ENCODE measurements around the gene CCL22. TPM values are rescaled to one million over a fixed set of nuclear protein-coding genes. Genes with fewer than 3 reads are reported as not detected.

CCL22 gene
- total and polyA plus RNA-seq, 2 of the 4 experiments (the other 2 are of a cell fraction), result not detected

- ATAC-seq (ENCODE audit: low read depth) (no peak), DNase-seq (no peak)
- Histone ChIP-seq H3K14ac (replicated peaks; ENCODE audit: low read depth, low read length) (no peak overlapping the region), H2AFZ (replicated peaks; ENCODE audit: low read length, poor library complexity) (no peak overlapping the region), H3K9ac (ENCODE audit: low read depth, low read length) (no peak overlapping the region), H3K27me3 (ENCODE audit: control insufficient read depth, insufficient read depth, low read length) (peaks cover 16% of the 10 kb centered on the region), H2AK9ac (replicated peaks; ENCODE audit: low read depth, low read length, poor library complexity) (no peak overlapping the region), H2BK120ac (ENCODE audit: low read depth, low read length) (no peak overlapping the region), H3K18ac (ENCODE audit: low read depth, low read length) (no peak overlapping the region), H4K5ac (ENCODE audit: low read depth, low read length) (no peak overlapping the region), H2BK15ac (ENCODE audit: low read depth, low read length) (no peak overlapping the region), H2AK5ac (ENCODE audit: low read depth, low read length) (no peak overlapping the region), H3K4me2 (ENCODE audit: low read depth, low read length) (no peak overlapping the region), H3K4me3 (ENCODE audit: insufficient read depth, low read depth, low read length) (no peak overlapping the region), H3K9me3 (ENCODE audit: control insufficient read depth, insufficient read depth, low read length) (no peaks in the 10 kb centered on the region), H2BK5ac (ENCODE audit: low read depth, low read length, poor library complexity, severe bottlenecking) (no peak overlapping the region), H3K36me3 (ENCODE audit: control insufficient read depth, insufficient read depth, low read length) (no peaks in the 10 kb centered on the region), H2BK20ac (ENCODE audit: low read depth, low read length) (no peak overlapping the region), H3K27ac (ENCODE audit: insufficient read depth, low read length) (no peak overlapping the region), H4K20me1 (ENCODE audit: insufficient read depth, low read length) (no peaks in the 10 kb centered on the region), H3K56ac (ENCODE audit: extremely low read depth, insufficient read depth, low read length) (no peak overlapping the region), H3K79me1 (ENCODE audit: low read depth in 1 of 2, low read length in 2 of 2) (no peaks in the 10 kb centered on the region), H3K9me1 (ENCODE audit: insufficient read depth, low read length) (no peaks in the 10 kb centered on the region), H3K23ac (ENCODE audit: low read depth, low read length) (no peak overlapping the region), H4K91ac (ENCODE audit: insufficient read depth, low read depth, low read length) (no peak overlapping the region), H4K8ac (ENCODE audit: low read depth in 2 of 2, low read length in 2 of 2) (no peak overlapping the region), H3K4ac (ENCODE audit: low read depth, low read length) (no peak overlapping the region), H3K4me1 (ENCODE audit: control insufficient read depth, insufficient read depth, low read length) (peaks cover 3% of the 10 kb centered on the region; the same call in 1 of the 2 replicates)
- BruUV-seq (replicated peaks), result no TSS peak
- WGBS, 2 experiments (ENCODE audit: extremely low coverage in 2 of 2, insufficient read length in 1 of 2), result no CpG with 5 or more reads among the region's 5 CpGs
- dilution Hi-C loops (cut with HindIII; ENCODE audit: low sequenced_read_pairs, unreplicated experiment) (no loop called here), in situ Hi-C loops (cut with MboI; ENCODE audit: low sequenced_read_pairs) (no loop called here), intact Hi-C loops (cut with micrococcal nuclease) (no loop called here)
- ChIA-PET CTCF (no interaction called here), POLR2A (ENCODE audit: unreplicated experiment) (no interaction called here)
- no peak for TF ChIP-seq BHLHE40 (IDR thresholded peaks at IDR 0.05; ENCODE audit: low read depth, low read length)
- no peak for TF ChIP-seq FOS (IDR thresholded peaks at IDR 0.05; ENCODE audit: low read depth, low read length)
- TF ChIP-seq NFE2L2 (IDR thresholded peaks at IDR 0.05; ENCODE audit: low read depth, low read length), result no peak
- no peak for TF ChIP-seq MAZ (IDR thresholded peaks at IDR 0.05; ENCODE audit: borderline replicate concordance, low read depth, low read length)
- TF ChIP-seq SMC3 (IDR thresholded peaks at IDR 0.05; ENCODE audit: low read depth, low read length), result no peak
- TF ChIP-seq POLR2A (IDR thresholded peaks at IDR 0.05; ENCODE audit: low read depth, low read length), result no peak
- no peak for TF ChIP-seq MXI1 (IDR thresholded peaks at IDR 0.05; ENCODE audit: borderline replicate concordance, low read depth, low read length)
- no peak for TF ChIP-seq CTCF (conservative IDR thresholded peaks at IDR 0.05; ENCODE audit: low read depth, low read length)
- TF ChIP-seq CHD1 (IDR thresholded peaks at IDR 0.05; ENCODE audit: low read depth, low read length), result no peak
- TF ChIP-seq MAFK (IDR thresholded peaks at IDR 0.05; ENCODE audit: low read depth, low read length), result no peak
- no peak for TF ChIP-seq RCOR1 (IDR thresholded peaks at IDR 0.05; ENCODE audit: insufficient replicate concordance, low read length)
- no peak for TF ChIP-seq RAD21 (IDR thresholded peaks at IDR 0.05; ENCODE audit: low read length)
- TF ChIP-seq CEBPB (IDR thresholded peaks at IDR 0.05; ENCODE audit: low read depth, low read length), result no peak
These were observed 26.5 kb downstream of the CCL22 start for GRCh38 chr16:57385083-57385482.

Measured in IMR-90 (cell line).